ENCODE results near the gene RTL10.

The RTL10 gene

DNA sequence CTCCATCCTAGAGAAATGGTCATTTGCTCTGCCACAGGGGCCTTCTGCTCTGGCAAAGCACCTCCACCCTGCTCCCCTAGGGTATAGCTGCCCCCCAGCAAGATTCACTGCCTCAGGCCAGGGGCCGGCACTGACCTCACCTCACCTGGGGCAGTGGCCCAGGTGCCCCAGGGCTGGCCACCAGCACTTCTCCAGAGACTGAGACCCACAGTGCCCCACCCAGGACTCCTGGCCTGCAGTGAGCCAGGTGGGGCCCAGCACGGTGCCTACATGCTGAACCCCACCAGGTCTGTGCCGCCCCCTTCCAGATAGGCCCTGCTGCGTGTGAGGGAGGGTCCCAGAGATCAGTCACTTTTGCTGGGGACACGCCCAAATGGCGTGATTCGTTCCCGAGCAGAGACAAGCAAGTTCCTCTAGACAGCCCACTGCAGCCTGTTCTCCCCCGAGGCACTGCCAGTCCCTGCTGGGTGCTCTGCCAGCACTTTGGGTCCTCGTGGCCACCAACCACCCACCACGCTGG is 10.8 kb downstream of the RTL10 start:
- Histone ChIP-seq H3K27me3 (no peaks in the 10 kb centered on the region), H3K4me3 (ENCODE audit: low read depth, low read length) (no peak overlapping the region; the same call in 1 of the 2 replicates), H3K36me3 (peaks cover 7% of the 10 kb centered on the region), H3K9me3 (no peaks in the 10 kb centered on the region; the same call in 1 of the 2 replicates), H3K4me1 (peaks cover 32% of the 10 kb centered on the region)
- TF ChIP-seq, protein P1, sequence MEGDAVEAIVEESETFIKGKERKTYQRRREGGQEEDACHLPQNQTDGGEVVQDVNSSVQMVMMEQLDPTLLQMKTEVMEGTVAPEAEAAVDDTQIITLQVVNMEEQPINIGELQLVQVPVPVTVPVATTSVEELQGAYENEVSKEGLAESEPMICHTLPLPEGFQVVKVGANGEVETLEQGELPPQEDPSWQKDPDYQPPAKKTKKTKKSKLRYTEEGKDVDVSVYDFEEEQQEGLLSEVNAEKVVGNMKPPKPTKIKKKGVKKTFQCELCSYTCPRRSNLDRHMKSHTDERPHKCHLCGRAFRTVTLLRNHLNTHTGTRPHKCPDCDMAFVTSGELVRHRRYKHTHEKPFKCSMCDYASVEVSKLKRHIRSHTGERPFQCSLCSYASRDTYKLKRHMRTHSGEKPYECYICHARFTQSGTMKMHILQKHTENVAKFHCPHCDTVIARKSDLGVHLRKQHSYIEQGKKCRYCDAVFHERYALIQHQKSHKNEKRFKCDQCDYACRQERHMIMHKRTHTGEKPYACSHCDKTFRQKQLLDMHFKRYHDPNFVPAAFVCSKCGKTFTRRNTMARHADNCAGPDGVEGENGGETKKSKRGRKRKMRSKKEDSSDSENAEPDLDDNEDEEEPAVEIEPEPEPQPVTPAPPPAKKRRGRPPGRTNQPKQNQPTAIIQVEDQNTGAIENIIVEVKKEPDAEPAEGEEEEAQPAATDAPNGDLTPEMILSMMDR (IDR thresholded peaks at IDR 0.05; ENCODE audit: low read depth, low read length), result no peak
- no peak for DNase-seq

DNA sequence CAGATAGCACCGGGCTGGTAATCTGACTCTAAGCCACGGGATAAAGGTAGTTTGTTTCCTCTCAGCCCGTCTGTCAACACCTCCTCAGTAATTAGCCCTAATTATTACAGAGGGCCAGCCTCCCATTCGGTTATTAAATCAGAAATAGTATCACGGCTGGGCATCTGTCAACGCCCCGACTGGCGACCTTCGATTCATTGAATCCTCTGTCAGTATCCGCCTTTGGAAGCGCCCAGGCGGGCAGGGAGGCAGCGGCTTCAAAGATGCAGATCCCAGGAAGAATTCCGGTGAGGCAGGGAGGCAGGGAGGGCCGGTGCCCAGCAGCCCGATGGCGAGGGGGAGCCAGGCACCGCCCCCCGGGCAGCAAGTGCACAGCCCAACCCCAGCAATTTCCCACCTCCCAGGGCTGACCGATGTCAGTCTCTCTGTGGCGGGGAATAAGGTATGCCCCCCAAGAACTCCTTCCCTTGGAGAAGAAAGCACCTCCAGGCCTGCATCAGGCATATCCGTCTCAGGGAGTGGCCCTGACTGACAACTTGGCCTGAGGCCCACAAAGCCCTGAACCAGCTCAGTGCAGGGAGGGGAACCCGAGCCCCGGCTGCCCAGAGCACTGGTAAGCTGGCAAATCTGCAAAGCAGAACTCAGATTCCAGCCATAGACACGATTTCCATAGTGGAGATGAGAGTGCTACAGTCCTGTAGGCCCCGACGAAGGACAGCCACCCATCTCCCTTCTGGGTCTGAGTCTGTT is 11.4 kb downstream of the RTL10 start:
- Histone ChIP-seq H3K36me3 (peaks cover 7% of the 10 kb centered on the region), H3K27me3 (no peaks in the 10 kb centered on the region), H3K9me3 (no peaks in the 10 kb centered on the region; the same call in 1 of the 2 replicates), H3K4me3 (ENCODE audit: low read depth, low read length) (no peak overlapping the region), H3K4me1 (peaks cover 32% of the 10 kb centered on the region)
- no peak for DNase-seq
- TF ChIP-seq, protein P1 (IDR thresholded peaks at IDR 0.05; ENCODE audit: low read depth, low read length), result no peak

DNA sequence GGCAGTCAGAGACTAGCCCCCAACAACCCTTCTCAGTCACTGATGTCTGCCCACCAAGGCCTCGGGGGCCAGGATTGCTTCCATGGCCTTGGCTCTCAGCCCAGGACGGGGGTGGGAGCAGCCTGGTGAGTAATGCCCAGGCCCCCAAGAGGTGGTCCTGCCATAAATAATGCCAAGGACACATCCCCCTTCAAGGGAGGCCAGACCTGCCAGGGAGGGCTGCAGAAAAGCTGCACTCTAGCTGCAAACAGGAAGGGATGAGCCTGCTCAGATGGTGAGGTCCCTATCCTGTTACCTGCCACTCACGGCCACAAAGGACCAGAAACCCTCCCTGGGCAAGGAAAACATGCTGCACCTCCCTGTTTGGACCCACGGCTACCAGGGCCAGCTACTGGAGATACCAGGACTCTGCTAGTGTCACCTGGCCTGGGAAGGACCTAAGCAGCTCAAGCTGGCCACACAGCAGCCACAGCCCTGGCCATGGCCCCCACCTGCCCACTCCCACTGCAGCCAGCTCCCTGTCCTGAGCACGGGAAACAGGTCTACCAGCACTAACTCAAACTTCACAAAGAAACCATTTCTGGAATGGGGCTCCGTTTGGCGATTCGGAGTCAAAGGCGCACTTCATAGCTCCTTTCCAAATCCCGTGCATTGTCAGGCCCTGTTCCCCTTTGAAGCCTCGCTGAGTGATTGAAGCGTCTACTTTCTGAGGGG is 12.1 kb downstream of the RTL10 start:
- H3K36me3 ChIP-seq, result peaks cover 7% of the 10 kb centered on the region
- H3K27me3 ChIP-seq, result no peaks in the 10 kb centered on the region
- DNase-seq, result peak; percentile 37
- H3K4me3 ChIP-seq (ENCODE audit: low read depth, low read length), result no peak overlapping the region
- TF ChIP-seq, protein P1 (IDR thresholded peaks at IDR 0.05; ENCODE audit: low read depth, low read length), result no peak
- peaks cover 32% of the 10 kb centered on the region for H3K4me1 ChIP-seq
- H3K9me3 ChIP-seq, result no peaks in the 10 kb centered on the region; the same call in 1 of the 2 replicates

DNA sequence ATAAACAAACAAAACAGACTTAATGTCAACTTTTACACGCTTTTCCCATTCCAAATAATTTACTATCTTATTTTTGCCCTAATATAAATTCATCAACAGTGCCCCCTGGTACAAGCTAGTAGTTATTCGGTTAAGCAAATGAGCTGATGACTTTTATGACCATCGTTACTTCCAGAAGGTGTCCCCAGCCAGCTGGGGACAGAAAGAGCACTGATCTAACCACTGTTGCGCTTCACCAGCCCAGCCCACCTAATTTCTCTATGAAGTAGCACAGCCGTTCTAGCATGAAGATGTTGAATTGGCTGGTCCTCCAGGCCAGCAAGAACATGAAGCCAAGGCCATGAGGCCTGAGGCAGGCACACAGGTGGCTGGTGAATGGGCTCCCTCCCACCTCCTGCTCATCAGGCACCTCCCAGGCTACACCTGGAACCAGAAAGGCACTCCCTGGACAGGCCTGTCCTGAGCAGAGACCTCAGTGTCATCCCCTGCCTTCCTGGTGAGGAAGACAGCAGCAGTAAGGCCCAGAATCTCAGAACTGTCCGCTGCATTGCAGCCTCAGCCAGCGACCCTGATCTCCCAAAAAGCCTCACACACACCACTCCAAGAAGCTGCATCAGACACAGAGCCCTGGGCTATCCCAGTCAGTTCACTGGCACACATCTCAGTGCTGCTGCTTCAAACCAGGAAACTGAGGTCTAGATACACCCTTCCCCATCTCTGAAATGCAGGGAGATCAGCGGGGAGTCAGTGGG is 12.9 kb downstream of the RTL10 start:
- no peak overlapping the region for H3K4me3 ChIP-seq (ENCODE audit: low read depth, low read length)
- peaks cover 32% of the 10 kb centered on the region for H3K4me1 ChIP-seq
- H3K36me3 ChIP-seq, result peaks cover under 1% of the 10 kb centered on the region
- TF ChIP-seq, protein P1 (IDR thresholded peaks at IDR 0.05; ENCODE audit: low read depth, low read length), result no peak
- H3K27me3 ChIP-seq, result no peaks in the 10 kb centered on the region
- no peaks in the 10 kb centered on the region for H3K9me3 ChIP-seq
- DNase-seq, result no peak

DNA sequence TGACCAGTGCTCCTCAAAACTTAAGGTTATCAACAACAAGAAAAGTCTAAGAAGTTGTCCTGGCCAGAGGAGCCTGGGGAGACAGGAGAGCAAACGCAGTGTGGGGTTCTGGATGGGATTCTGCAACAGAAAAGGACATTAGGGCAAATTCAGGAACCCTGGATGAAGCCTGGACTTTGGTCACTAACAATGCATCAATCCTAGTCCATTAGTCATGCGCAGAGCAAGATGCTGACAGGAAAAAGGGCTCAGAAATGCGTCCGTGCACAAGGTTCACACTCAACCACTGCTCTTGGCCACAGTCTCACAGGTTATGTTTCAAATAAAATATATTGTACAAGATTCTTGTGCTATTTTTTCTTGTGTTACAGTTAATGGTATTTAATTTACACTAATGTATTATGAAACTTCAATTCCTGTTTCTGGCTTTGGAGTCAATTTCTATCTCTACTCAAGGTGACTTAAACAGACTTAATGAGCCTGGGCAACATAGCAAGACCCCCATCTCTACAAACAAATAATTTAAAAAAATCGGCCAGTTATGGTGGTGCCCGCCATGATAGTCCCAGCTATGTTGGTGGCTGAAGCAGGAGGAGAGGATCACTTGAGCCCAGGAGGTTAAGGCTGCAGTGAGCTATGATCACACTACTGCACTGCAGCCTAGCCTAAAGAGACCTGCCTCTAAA is 13.6 kb downstream of the RTL10 start:
- no peak for DNase-seq
- Histone ChIP-seq H3K27me3 (no peaks in the 10 kb centered on the region), H3K4me3 (ENCODE audit: low read depth, low read length) (no peak overlapping the region), H3K9me3 (no peaks in the 10 kb centered on the region), H3K36me3 (no peaks in the 10 kb centered on the region), H3K4me1 (peaks cover 32% of the 10 kb centered on the region)
- TF ChIP-seq, protein P1 (IDR thresholded peaks at IDR 0.05; ENCODE audit: low read depth, low read length), result no peak
